ENCODE results near the gene CD59. TPM values are rescaled to one million over a fixed set of nuclear protein-coding genes. Genes with fewer than 3 reads are reported as not detected.

CD59 gene
- total RNA-seq, 1 experiment from 2014 or later, result 1,281 TPM

DNA sequence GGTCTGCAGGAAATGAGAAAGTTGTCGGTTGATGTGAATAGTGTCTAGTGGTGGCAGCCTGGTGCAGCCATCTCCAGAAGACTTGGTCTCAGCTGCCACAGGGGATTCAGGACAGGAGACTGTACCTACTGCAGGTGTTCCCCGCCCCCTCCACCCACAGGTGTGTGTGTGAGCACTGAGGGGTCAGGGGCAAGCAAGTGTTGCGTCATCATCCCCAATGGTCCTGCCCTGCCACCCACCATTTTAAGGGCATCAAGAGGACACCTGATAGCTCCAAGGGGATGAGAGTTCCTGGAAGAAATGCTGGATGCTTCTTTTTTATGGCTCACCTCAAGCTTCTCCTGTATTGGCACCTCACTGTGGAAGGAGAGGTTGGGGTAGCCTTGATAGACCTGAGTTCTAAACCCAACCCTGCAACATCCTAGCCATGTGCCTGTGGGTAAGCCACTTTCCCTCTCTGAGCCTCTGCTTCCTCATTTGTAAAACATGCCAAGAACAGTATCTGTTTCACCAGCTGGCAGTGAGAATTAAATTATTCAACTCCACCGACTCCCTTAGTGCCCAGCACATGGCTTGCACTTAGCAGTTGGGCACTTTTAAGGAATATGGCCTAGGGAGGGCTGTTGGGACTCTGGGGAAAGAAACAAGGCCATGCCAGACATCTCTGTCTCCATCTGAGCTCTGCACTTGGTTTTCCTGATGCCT lies 41.7 kb downstream of the CD59 start:
- BruUV-seq (replicated peaks), result no TSS peak
- CTCF ChIA-PET, result interaction anchor here (0.9 to 2.1 kb wide), 5 partner anchors 11 to 48 kb away, joined by 3 to 13 read pairs (median 4); no protein-coding TSS in a partner anchor
- no peaks in the 10 kb centered on the region for H3K27me3 Mint-ChIP-seq (ENCODE audit: unreplicated experiment)
- H3K4me1 Mint-ChIP-seq (ENCODE audit: low read depth, unreplicated experiment), result peaks cover 93% of the 10 kb centered on the region
- peak overlapping the region; percentile 92 for H3K27ac Mint-ChIP-seq (ENCODE audit: unreplicated experiment)
- peak; percentile 40 for DNase-seq
- no peak for TF ChIP-seq CTCF (IDR thresholded peaks at IDR 0.05; ENCODE audit: unreplicated experiment)
- H3K9me3 Mint-ChIP-seq (ENCODE audit: low read depth, unreplicated experiment), result no peaks in the 10 kb centered on the region
- H3K4me3 Mint-ChIP-seq (ENCODE audit: low read depth, unreplicated experiment), result peak overlapping the region; percentile 76
- intact Hi-C loops (cut with micrococcal nuclease; ENCODE audit: unreplicated experiment), result loop anchor here (5.0 kb wide), 1 partner anchor 437 kb away; the partner anchor contains the start of gene HIPK3
- peaks cover 91% of the 10 kb centered on the region for H3K36me3 Mint-ChIP-seq (ENCODE audit: insufficient read depth, unreplicated experiment)

GRCh38 chr11:33692541-33692940 lies 43.7 kb downstream of the CD59 start:
- Mint-ChIP-seq H3K27me3 (ENCODE audit: unreplicated experiment) (no peaks in the 10 kb centered on the region), H3K27ac (ENCODE audit: unreplicated experiment) (peak overlapping the region; percentile 92), H3K4me3 (ENCODE audit: low read depth, unreplicated experiment) (peak overlapping the region; percentile 63), H3K9me3 (ENCODE audit: low read depth, unreplicated experiment) (no peaks in the 10 kb centered on the region), H3K4me1 (ENCODE audit: low read depth, unreplicated experiment) (peaks cover 100% of the 10 kb centered on the region), H3K36me3 (ENCODE audit: insufficient read depth, unreplicated experiment) (peaks cover 88% of the 10 kb centered on the region)
- TSS peak; percentile 54 for BruUV-seq (replicated peaks)
- no peak for DNase-seq
- no peak for TF ChIP-seq CTCF (IDR thresholded peaks at IDR 0.05; ENCODE audit: unreplicated experiment)
- CTCF ChIA-PET, result interaction anchor here (0.6 to 5.2 kb wide), 13 partner anchors 9 to 221 kb away, joined by 3 to 54 read pairs (median 3); partner anchors contain the start of gene C11orf91
- intact Hi-C loops (cut with micrococcal nuclease; ENCODE audit: unreplicated experiment), result loop anchor here (2.0 to 5.0 kb wide), 2 partner anchors 42 to 435 kb away; partner anchors contain the start of gene HIPK3

DNA sequence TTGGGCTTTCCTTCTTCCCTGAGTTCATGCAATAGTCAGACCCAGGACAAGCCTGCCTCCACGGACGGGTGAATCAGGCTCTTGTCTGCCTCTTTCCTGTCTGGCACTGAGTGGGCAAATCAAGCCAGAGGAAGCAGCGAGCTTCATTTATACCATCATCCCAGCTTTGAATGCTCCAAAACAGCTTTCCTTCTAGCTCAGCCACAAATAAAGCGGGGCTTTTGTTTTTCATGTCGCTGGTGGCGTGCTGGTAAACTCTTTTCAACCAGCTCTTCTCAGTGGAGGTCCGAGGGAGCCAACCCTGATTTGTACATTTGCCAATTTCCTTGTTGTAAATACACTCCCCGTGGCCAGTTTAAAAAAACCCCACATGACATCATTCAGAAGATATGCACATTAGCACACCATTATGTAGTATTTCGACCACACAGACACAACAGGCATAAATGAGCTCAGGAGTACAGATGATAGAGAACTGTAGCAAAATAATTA lies 44.2 kb downstream of the CD59 start:
- H3K27me3 Mint-ChIP-seq (ENCODE audit: unreplicated experiment), result no peaks in the 10 kb centered on the region
- no TSS peak for BruUV-seq (replicated peaks)
- H3K9me3 Mint-ChIP-seq (ENCODE audit: low read depth, unreplicated experiment), result no peaks in the 10 kb centered on the region
- intact Hi-C loops (cut with micrococcal nuclease; ENCODE audit: unreplicated experiment), result loop anchor here (2.0 to 5.0 kb wide), 2 partner anchors 43 to 435 kb away; partner anchors contain the start of gene HIPK3
- CTCF ChIA-PET, result interaction anchor here (0.6 to 5.2 kb wide), 14 partner anchors 10 to 221 kb away, joined by 3 to 54 read pairs (median 4); partner anchors contain the start of gene C11orf91
- peaks cover 95% of the 10 kb centered on the region for H3K4me1 Mint-ChIP-seq (ENCODE audit: low read depth, unreplicated experiment)
- TF ChIP-seq CTCF (IDR thresholded peaks at IDR 0.05; ENCODE audit: unreplicated experiment), result no peak
- peak overlapping the region; percentile 92 for H3K27ac Mint-ChIP-seq (ENCODE audit: unreplicated experiment)
- peaks cover 83% of the 10 kb centered on the region for H3K36me3 Mint-ChIP-seq (ENCODE audit: insufficient read depth, unreplicated experiment)
- peak overlapping the region; percentile 63 for H3K4me3 Mint-ChIP-seq (ENCODE audit: low read depth, unreplicated experiment)
- DNase-seq, result peak; percentile 84

- H3K36me3 Mint-ChIP-seq (ENCODE audit: insufficient read depth, unreplicated experiment), result peaks cover 75% of the 10 kb centered on the region
- no peaks in the 10 kb centered on the region for H3K9me3 Mint-ChIP-seq (ENCODE audit: low read depth, unreplicated experiment)
- peaks cover 87% of the 10 kb centered on the region for H3K4me1 Mint-ChIP-seq (ENCODE audit: low read depth, unreplicated experiment)
- no peaks in the 10 kb centered on the region for H3K27me3 Mint-ChIP-seq (ENCODE audit: unreplicated experiment)
- peak overlapping the region; percentile 92 for H3K27ac Mint-ChIP-seq (ENCODE audit: unreplicated experiment)
- TF ChIP-seq CTCF (IDR thresholded peaks at IDR 0.05; ENCODE audit: unreplicated experiment), result no peak
- no peak for DNase-seq
- intact Hi-C loops (cut with micrococcal nuclease; ENCODE audit: unreplicated experiment), result loop anchor here (5.0 kb wide), 1 partner anchor 434 kb away; the partner anchor contains the start of gene HIPK3
- TSS peak; percentile 80 for BruUV-seq (replicated peaks)
- H3K4me3 Mint-ChIP-seq (ENCODE audit: low read depth, unreplicated experiment), result peak overlapping the region; percentile 63
- CTCF ChIA-PET, result interaction anchor here (0.6 to 5.2 kb wide), 12 partner anchors 11 to 123 kb away, joined by 3 to 54 read pairs (median 4); partner anchors contain the start of gene C11orf91
Observed at GRCh38 chr11:33691066-33691864, 45.0 kb downstream of the CD59 start.
